Stomach (tissue), 9 donors: ENCODE measurements around the gene IGDCC3. TPM values are rescaled to one million over a fixed set of nuclear protein-coding genes. Genes with fewer than 3 reads are reported as not detected.

ENCODE experiments used
- DNase-seq, 2 donors: peaks; one replicate each; pipeline versions ENCODE4 v3.0.0 to v3.0.0-alpha.2; 2013 to 2019
- H3K27ac ChIP-seq, 5 donors: fragments of 200-600 bp in 4 of 5; sonication (generic) in 4 of 5; one replicate each; pipeline ENCODE4 v1.5.1; 2013 to 2019; ENCODE audit warnings: mild to moderate bottlenecking in 1 of 5, moderate library complexity in 1 of 5
- H3K27me3 ChIP-seq, 3 donors: fragments of 200-600 bp; sonication (generic); one replicate each; pipeline ENCODE4 v1.5.1; 2017 to 2019; ENCODE audit warnings: mixed run types in 1 of 3
- H3K36me3 ChIP-seq, 4 donors: fragments of 200-600 bp; sonication (generic); 1 replicate in 3 of 4; 2 replicates in 1 of 4; pipeline ENCODE4 v1.5.1; 2016 to 2019
- H3K4me1 ChIP-seq, 4 donors: fragments of 200-600 bp; sonication (generic); one replicate each; pipeline ENCODE4 v1.5.1; 2016 to 2019
- H3K4me3 ChIP-seq, 4 donors: fragments of 200-600 bp; sonication (generic) in 3 of 4; one replicate each; pipeline ENCODE4 v1.5.1; 2016 to 2019; ENCODE audit warnings: mild to moderate bottlenecking in 1 of 4
- H3K9me3 ChIP-seq, 4 donors: fragments of 200-600 bp; sonication (generic); one replicate each; pipeline ENCODE4 v1.5.1; 2016 to 2019
- EP300 ChIP-seq: sonication (generic); formaldehyde crosslinking; IDR thresholded peaks from one replicate; pipeline ENCODE4 v1.6.1; 2017; ENCODE audit warnings: antibody characterized with exemption
- POLR2A ChIP-seq, 4 donors: fragments of 450-650 bp; IDR thresholded peaks; one replicate each; pipeline ENCODE4 v1.6.1; 2016; ENCODE audit warnings: antibody characterized with exemption in 4 of 4, control low read depth in 2 of 4, mild to moderate bottlenecking in 1 of 4, moderate library complexity in 1 of 4
- POLR2AphosphoS5 ChIP-seq, 3 donors: sonication (generic); formaldehyde crosslinking; IDR thresholded peaks; one replicate each; pipeline ENCODE4 v1.6.1; 2016; ENCODE audit warnings: antibody characterized with exemption in 3 of 3
- WGBS, 5 donors: extraction: QIAGEN DNeasy Blood & Tissue Kit in 3 of 5; methylation state at CpG; one replicate each; pipeline versions ENCODE4 v1.1.5 to v1.1.7; 2013 to 2018; 5-methylcytosine and 5-hydroxymethylcytosine counted together
- intact Hi-C: fragments of 100-400 bp; cut with DNase I; formaldehyde crosslinking; loops from one replicate; pipeline ENCODE4 v1.15.1; 2023; ENCODE audit warnings: low total_unique reads
- polyA plus RNA-seq, 3 donors: library from polyadenylated mRNA; stranded (reverse); fragments of 200-250 nt; gene quantifications; one replicate each; pipeline ENCODE4 v1.2.3, GENCODE V29; 2013
- total RNA-seq, 5 donors: library from RNA; depleted of rRNA; stranded (reverse); fragments of >200 nt; gene quantifications; one replicate each; pipeline versions ENCODE4 v1.1.0 to v1.2.3, GENCODE V29; 2014 to 2016
- TF ChIP-seq, protein P1 (sequence below), 7 experiments: fragments of 450-650 bp in 4 of 7; fragments of 200-600 bp in 3 of 7; sonication (generic) in 3 of 7; IDR thresholded peaks; one replicate each; pipeline ENCODE4 v1.5.1; 2016 to 2019; ENCODE audit warnings: antibody characterized with exemption in 7 of 7, control low read depth in 2 of 7, mild to moderate bottlenecking in 1 of 7
- donor health status: healthy with polysubstance abuse.
- donor health status: Bipolar disorder and iron deficiency.
- donor health status: healthy.

The IGDCC3 gene
- total and polyA plus RNA-seq, 8 donors: 0.08 to 5.8 (median 0.89) TPM; not detected in 4

DNA sequence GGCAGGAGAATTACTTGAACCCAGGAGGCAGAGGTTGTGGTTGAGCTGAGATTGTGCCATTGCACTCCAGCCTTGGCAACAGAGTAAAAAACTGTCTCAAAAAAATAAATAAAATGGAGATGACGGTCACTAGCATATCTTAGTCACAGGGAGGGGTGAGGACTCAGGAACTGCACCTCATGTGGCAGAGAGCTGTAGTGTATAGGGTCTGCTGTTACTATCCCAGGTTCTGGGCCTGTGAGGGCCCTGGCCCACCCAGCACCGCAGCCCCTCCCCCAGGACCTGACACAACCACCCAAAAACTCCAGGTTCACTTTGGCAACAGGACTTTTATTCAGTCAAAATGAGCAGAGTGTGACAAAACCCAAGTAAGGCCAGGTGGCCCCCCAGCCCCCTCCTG lies 51.0 kb downstream of the IGDCC3 start:
- peaks cover 0 to 13% (median 0%) of the 10 kb centered on the region in 3 donors for H3K27me3 ChIP-seq
- no peak overlapping the region for H3K4me3 ChIP-seq
- peaks cover 0 to 13% (median 0%) of the 10 kb centered on the region in 4 donors for H3K4me1 ChIP-seq
- no peak overlapping the region for H3K27ac ChIP-seq
- H3K36me3 ChIP-seq: no peaks in the 10 kb centered on the region
- DNase-seq: no peak
- intact Hi-C loops: no loop called here
- 54 to 73% (median 65%) methylated on average over 2 of the region's 2 CpGs for WGBS, 5 donors
- TF ChIP-seq POLR2A (IDR thresholded peaks at IDR 0.05): no peak
- TF ChIP-seq, protein P1, sequence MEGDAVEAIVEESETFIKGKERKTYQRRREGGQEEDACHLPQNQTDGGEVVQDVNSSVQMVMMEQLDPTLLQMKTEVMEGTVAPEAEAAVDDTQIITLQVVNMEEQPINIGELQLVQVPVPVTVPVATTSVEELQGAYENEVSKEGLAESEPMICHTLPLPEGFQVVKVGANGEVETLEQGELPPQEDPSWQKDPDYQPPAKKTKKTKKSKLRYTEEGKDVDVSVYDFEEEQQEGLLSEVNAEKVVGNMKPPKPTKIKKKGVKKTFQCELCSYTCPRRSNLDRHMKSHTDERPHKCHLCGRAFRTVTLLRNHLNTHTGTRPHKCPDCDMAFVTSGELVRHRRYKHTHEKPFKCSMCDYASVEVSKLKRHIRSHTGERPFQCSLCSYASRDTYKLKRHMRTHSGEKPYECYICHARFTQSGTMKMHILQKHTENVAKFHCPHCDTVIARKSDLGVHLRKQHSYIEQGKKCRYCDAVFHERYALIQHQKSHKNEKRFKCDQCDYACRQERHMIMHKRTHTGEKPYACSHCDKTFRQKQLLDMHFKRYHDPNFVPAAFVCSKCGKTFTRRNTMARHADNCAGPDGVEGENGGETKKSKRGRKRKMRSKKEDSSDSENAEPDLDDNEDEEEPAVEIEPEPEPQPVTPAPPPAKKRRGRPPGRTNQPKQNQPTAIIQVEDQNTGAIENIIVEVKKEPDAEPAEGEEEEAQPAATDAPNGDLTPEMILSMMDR (IDR thresholded peaks at IDR 0.05): no peak
- H3K9me3 ChIP-seq: no peaks in the 10 kb centered on the region

DNA sequence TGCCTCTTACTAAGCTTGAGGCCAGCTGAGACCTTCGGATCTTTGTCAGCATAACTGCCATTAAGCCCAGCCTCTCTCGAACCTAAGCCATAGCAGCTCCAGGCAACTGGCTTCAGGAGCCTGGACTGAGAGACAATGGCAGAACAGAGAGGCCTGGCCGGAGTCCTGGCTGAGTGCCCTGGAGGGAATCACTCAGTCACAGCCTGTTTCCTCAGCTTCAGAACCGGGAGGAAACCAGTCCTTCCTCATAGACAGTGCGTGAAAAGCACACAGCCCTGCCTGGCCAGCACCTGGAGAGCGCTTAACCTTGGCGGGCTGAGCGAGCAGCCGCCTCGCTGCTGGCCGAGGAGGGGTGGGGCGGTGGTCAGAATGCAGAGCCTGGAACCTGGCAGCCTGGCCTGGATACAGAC lies 51.7 kb downstream of the IGDCC3 start:
- intact Hi-C loops: no loop called here
- WGBS, 5 donors: 12 to 22% (median 15%) methylated on average over 9 to 12 of the region's 12 CpGs

DNA sequence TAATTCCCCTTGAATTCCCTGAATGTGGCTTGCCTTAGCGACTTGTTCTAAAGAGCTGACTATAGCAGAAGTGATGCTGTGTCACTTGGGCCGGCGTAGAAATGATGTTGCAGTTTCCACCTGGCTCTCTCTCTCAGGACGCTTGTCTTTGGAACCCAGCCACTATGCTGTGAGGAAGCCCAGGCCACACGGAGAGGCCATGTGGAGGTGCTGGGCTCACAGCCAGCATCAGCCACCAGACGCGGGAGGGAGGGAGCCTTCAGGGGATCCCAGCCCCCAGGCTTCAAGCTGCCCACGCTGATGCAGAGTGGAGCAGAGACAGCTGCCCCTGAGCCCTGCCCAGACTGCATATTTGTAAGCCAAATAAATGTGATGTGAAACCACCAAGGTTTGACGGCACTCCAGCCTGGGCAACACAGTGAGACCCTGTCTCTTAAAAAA lies 54.7 kb downstream of the IGDCC3 start:
- H3K36me3 ChIP-seq: no peaks in the 10 kb centered on the region
- no peak for TF ChIP-seq EP300
- TF ChIP-seq POLR2AphosphoS5 (IDR thresholded peaks at IDR 0.05): peak in 2 of 3 donors; percentile 16 to 33
- DNase-seq: peak in 1 of 2 donors; percentile 91
- H3K9me3 ChIP-seq: no peaks in the 10 kb centered on the region
- H3K4me3 ChIP-seq: no peak overlapping the region
- H3K4me1 ChIP-seq: peaks cover 0 to 13% (median 0%) of the 10 kb centered on the region in 4 donors
- H3K27me3 ChIP-seq: peaks cover 0 to 11% (median 0%) of the 10 kb centered on the region in 3 donors
- H3K27ac ChIP-seq: peak overlapping the region in 1 of 5 donors; percentile 54
- intact Hi-C loops: loop anchor here (5.0 kb wide), 1 partner anchor 64 kb away; no protein-coding TSS in a partner anchor
- WGBS, 5 donors: 14 to 20% (median 16%) methylated on average over 9 of the region's 9 CpGs

More for the DNA sequence above, 51.7 kb downstream of the IGDCC3 start:
- H3K27me3 ChIP-seq: peaks cover 0 to 14% (median 0%) of the 10 kb centered on the region in 3 donors
- H3K36me3 ChIP-seq: no peaks in the 10 kb centered on the region
- peaks cover 0 to 13% (median 0%) of the 10 kb centered on the region in 4 donors for H3K4me1 ChIP-seq
- DNase-seq: peak in 1 of 2 donors; percentile 74
- no peak overlapping the region for H3K27ac ChIP-seq
- H3K4me3 ChIP-seq: no peak overlapping the region
- H3K9me3 ChIP-seq: no peaks in the 10 kb centered on the region
- no peak for TF ChIP-seq EP300
- TF ChIP-seq, protein P1 (IDR thresholded peaks at IDR 0.05): no peak
- TF ChIP-seq POLR2A (IDR thresholded peaks at IDR 0.05): no peak
- TF ChIP-seq POLR2AphosphoS5 (IDR thresholded peaks at IDR 0.05): no peak

DNA sequence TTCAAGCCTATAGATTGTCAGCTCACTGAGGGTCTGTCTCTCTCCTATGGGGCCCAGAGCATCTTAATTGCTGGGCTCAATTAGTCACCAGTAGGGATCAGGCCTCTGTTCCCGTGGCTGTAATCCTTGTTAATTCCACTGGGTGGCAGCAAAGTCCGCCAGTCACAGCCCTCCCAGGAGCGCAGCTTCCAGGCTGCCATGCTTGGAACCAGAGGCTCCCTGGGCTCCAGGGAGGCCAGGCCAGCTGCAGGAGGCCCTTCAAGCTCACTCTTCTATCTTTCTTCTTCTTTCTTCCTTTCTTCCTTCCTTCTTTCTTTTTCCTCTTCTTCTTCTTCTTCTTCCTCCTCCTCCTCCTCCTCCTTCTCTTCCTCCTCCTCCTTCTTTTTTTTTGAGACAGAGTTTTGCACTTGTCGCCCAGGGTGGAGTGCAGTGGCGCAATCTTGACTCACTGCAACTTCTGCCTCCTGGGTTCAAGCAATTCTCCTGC lies 58.9 kb downstream of the IGDCC3 start:
- intact Hi-C loops: no loop called here
- H3K4me1 ChIP-seq: peaks cover 0 to 6% (median 0%) of the 10 kb centered on the region in 4 donors
- TF ChIP-seq EP300 (no peak), POLR2AphosphoS5 (IDR thresholded peaks at IDR 0.05) (peak in 1 of 3 donors; percentile 36)
- TF ChIP-seq, protein P1 (IDR thresholded peaks at IDR 0.05): peak in 5 of 7 experiments; percentile 85 to 95 (median 93)
- H3K4me3 ChIP-seq: no peak overlapping the region
- peak; percentile 83 to 93 for DNase-seq
- 32 to 42% (median 38%) methylated on average over 5 of the region's 5 CpGs for WGBS, 5 donors
- H3K27ac ChIP-seq: no peak overlapping the region
- peaks cover 0 to 11% (median 0%) of the 10 kb centered on the region in 3 donors for H3K27me3 ChIP-seq
- H3K9me3 ChIP-seq: no peaks in the 10 kb centered on the region
- H3K36me3 ChIP-seq: no peaks in the 10 kb centered on the region

DNA sequence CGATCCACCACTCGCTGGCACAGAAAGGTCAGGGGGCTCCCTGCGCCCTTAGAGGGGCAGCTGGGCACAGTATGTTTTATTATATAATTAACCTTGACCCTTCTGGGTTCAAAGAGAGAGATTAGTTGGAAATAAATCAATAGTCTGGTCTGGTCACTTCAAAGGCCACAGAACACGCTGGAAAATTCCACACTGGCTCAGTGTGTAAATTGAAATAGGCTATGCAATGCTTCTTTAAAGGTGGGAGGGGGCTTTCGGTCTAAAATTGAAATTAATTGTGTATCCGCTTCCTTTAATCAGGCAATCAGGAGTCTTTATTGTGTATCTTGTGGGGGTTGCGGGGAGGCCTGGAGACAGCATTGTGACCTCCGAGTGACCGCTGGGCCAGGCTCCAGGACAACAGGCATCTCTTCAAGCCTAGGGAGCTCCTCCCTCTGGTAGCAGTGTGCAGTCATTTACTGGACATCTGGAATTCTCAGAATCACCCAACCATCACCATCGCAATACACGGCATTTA lies 65.3 kb downstream of the IGDCC3 start:
- WGBS, 5 donors: 52 to 70% (median 61%) methylated on average over 11 of the region's 11 CpGs
- DNase-seq: peak in 1 of 2 donors; percentile 82

More for the DNA sequence above, 65.3 kb downstream of the IGDCC3 start:
- Histone ChIP-seq H3K4me3 (no peak overlapping the region), H3K9me3 (no peaks in the 10 kb centered on the region), H3K27ac (no peak overlapping the region), H3K36me3 (no peaks in the 10 kb centered on the region), H3K4me1 (peaks cover 0 to 7% (median 3%) of the 10 kb centered on the region in 4 donors), H3K27me3 (no peaks in the 10 kb centered on the region)
- intact Hi-C loops: no loop called here
- no peak for TF ChIP-seq POLR2A (IDR thresholded peaks at IDR 0.05)
- TF ChIP-seq POLR2AphosphoS5 (IDR thresholded peaks at IDR 0.05): no peak
